B cell (primary cell): ENCODE data around the gene RAD9B.

Experiments used
- CTCF ChIP-seq: fragments of 200-600 bp; IDR thresholded peaks from one replicate; pipeline ENCODE4 v1.8.0; 2022; ENCODE audit warnings: antibody characterized with exemption, mild to moderate bottlenecking
- EZH2 ChIP-seq: IDR thresholded peaks from 2 replicates; pipeline ENCODE4 v1.6.1; 2012; ENCODE audit warnings: borderline replicate concordance, low read depth, mild to moderate bottlenecking, moderate library complexity, low read length; ENCODE audit not compliant: insufficient read depth, poor library complexity, severe bottlenecking

- TF ChIP-seq CTCF: no peak
- TF ChIP-seq EZH2: no peak
These were observed 46.5 kb downstream of the RAD9B start for GRCh38 chr12:110548678-110549077.
